SK-N-SH (cell line): Measurements from ENCODE around the gene PARVG. TPM values are rescaled to one million over a fixed set of nuclear protein-coding genes. Genes with fewer than 3 reads are reported as not detected.

Experiments used
- CTCF ChIA-PET: fragments of 300-600, 350-600 bp; formaldehyde crosslinking; extraction: SDS; loops from one replicate; lab custom pipeline; 2021; lab: Yijun Ruan, JAX
- POLR2A ChIA-PET: fragments of 350-600 bp; sonication (Branson Sonifier 250); formaldehyde crosslinking; extraction: SDS; loops from one replicate; lab custom pipeline; 2020; ENCODE audit warnings: antibody characterized with exemption, inconsistent platforms; lab: Yijun Ruan, JAX
- DNase-seq: peaks from one replicate; pipeline ENCODE4 v3.0.0; 2012
- H2AFZ ChIP-seq: fragments of 200-600 bp; sonication (generic); 2 replicates; pipeline ENCODE4 v1.8.1; 2016; ENCODE audit warnings: antibody characterized with exemption, mild to moderate bottlenecking, low read depth
- H3F3A ChIP-seq: fragments of 200-600 bp; sonication (generic); replicated peaks from 2 replicates; pipeline ENCODE3; 2016; ENCODE audit warnings: antibody characterized with exemption, mild to moderate bottlenecking; ENCODE audit not compliant: insufficient read depth
- H3K27ac ChIP-seq, 2 experiments: fragments of 200-500 bp in 1 of 2; fragments of 200-600 bp in 1 of 2; sonication (Bioruptor generic) in 1 of 2; sonication (generic), shearing (Covaris generic) in 1 of 2; 2 replicates each; pipeline versions ENCODE4 v1.5.1 to v1.6.1; 2014 to 2016; ENCODE audit warnings: low read depth in 2 of 2, inconsistent platforms in 1 of 2, low read length in 1 of 2, mild to moderate bottlenecking in 1 of 2, mixed read lengths in 1 of 2
- H3K27me3 ChIP-seq: fragments of 200-600 bp; sonication (generic), shearing (Covaris generic); 2 replicates; pipeline ENCODE4 v1.6.1; 2016; ENCODE audit warnings: mixed run types; ENCODE audit not compliant: insufficient read depth
- H3K36me3 ChIP-seq, 2 experiments: fragments of 200-500 bp in 1 of 2; fragments of 200-600 bp in 1 of 2; sonication (Bioruptor generic) in 1 of 2; sonication (generic) in 1 of 2; replicated peaks in 1 of 2; 2 replicates each; pipeline versions ENCODE3 to v1.5.1; 2014 to 2016; ENCODE audit warnings: low read length in 1 of 2, mild to moderate bottlenecking in 1 of 2; ENCODE audit not compliant: insufficient read depth in 2 of 2, control insufficient read depth in 1 of 2
- H3K4me1 ChIP-seq, 2 experiments: fragments of 200-500 bp in 1 of 2; fragments of 200-600 bp in 1 of 2; sonication (Bioruptor generic) in 1 of 2; sonication (generic), shearing (Covaris generic) in 1 of 2; 2 replicates each; pipeline versions ENCODE4 v1.5.1 to v1.6.1; 2014 to 2016; ENCODE audit warnings: low read depth in 1 of 2, low read length in 1 of 2, mixed run types in 1 of 2; ENCODE audit not compliant: insufficient read depth in 2 of 2, control insufficient read depth in 1 of 2
- H3K4me2 ChIP-seq: fragments of 200-600 bp; sonication (generic), shearing (Covaris generic); 2 replicates; pipeline ENCODE4 v1.6.1; 2017; ENCODE audit warnings: mixed run types
- H3K4me3 ChIP-seq, 2 experiments: fragments of 200-500 bp in 1 of 2; fragments of 200-600 bp in 1 of 2; sonication (Bioruptor generic) in 1 of 2; sonication (generic), shearing (Covaris generic) in 1 of 2; 2 replicates each; pipeline versions ENCODE4 v1.5.1 to v1.8.1; 2014 to 2016; ENCODE audit warnings: low read depth in 2 of 2, inconsistent platforms in 1 of 2, low read length in 1 of 2, mild to moderate bottlenecking in 1 of 2, mixed read lengths in 1 of 2, moderate library complexity in 1 of 2
- H3K79me2 ChIP-seq: fragments of 200-600 bp; sonication (generic); 2 replicates; pipeline ENCODE4 v1.8.1; 2017; ENCODE audit warnings: mild to moderate bottlenecking; ENCODE audit not compliant: insufficient read depth
- H3K9ac ChIP-seq: fragments of 200-600 bp; sonication (generic); 2 replicates; pipeline ENCODE4 v1.6.1; 2017; ENCODE audit warnings: mixed run types
- H3K9me2 ChIP-seq: fragments of 200-600 bp; sonication (generic); 2 replicates; pipeline ENCODE4 v1.6.1; 2017; ENCODE audit warnings: mixed run types
- H3K9me3 ChIP-seq: fragments of 200-600 bp; sonication (generic); 2 replicates; pipeline ENCODE4 v1.6.1; 2017; ENCODE audit warnings: mixed run types, mild to moderate bottlenecking, moderate library complexity
- H4K20me1 ChIP-seq: fragments of 200-600 bp; sonication (generic); 2 replicates; pipeline ENCODE4 v1.6.1; 2017; ENCODE audit warnings: mild to moderate bottlenecking, mixed run types; ENCODE audit not compliant: insufficient read depth
- EP300 ChIP-seq, 2 experiments: IDR thresholded peaks; 2 replicates each; pipeline versions ENCODE4 v1.4.0 to v1.6.1; 2012; ENCODE audit warnings: borderline replicate concordance in 1 of 2, low read depth in 1 of 2, low read length in 1 of 2
- FOXJ3 ChIP-seq: sonication (generic); formaldehyde crosslinking; IDR thresholded peaks from 2 replicates; pipeline ENCODE4 v1.5.1; 2020; ENCODE audit warnings: mild to moderate bottlenecking, missing genetic modification reagents
- JUND ChIP-seq: IDR thresholded peaks from 2 replicates; pipeline ENCODE4 v1.4.0; 2012
- RCOR1 ChIP-seq: fragments of 150-350 bp; IDR thresholded peaks from 2 replicates; pipeline ENCODE4 v1.6.1; 2017; ENCODE audit warnings: antibody characterized with exemption, low read length
- SMC3 ChIP-seq: IDR thresholded peaks from 2 replicates; pipeline ENCODE4 v1.6.1; 2012; ENCODE audit warnings: low read depth, low read length, improper control_type of control experiment
- TAF1 ChIP-seq: IDR thresholded peaks from 2 replicates; pipeline ENCODE4 v1.6.1; 2012; ENCODE audit warnings: low read depth, mild to moderate bottlenecking, low read length, moderate library complexity, borderline replicate concordance
- WGBS: methylation state at CpG from one replicate; pipeline ENCODE4 v1.1.6; 2017; ENCODE audit warnings: low lambda C conversion rate; 5-methylcytosine and 5-hydroxymethylcytosine counted together
- polyA plus RNA-seq, 3 experiments: library from polyadenylated mRNA; depleted of rRNA; stranded (reverse); fragments of >200 nt; gene quantifications; 2 replicates each; pipeline ENCODE4 v1.2.3, GENCODE V29; 2012
- TF ChIP-seq, protein P1 (sequence below): IDR thresholded peaks from 2 replicates; pipeline ENCODE4 v1.4.0; 2012; ENCODE audit warnings: low read depth, borderline replicate concordance
- TF ChIP-seq, protein P2 (sequence below): fragments of 200-600 bp; sonication (generic); IDR thresholded peaks from 2 replicates; pipeline ENCODE4 v1.6.1; 2017; ENCODE audit warnings: antibody characterized with exemption, mild to moderate bottlenecking, moderate library complexity

Gene PARVG
- polyA plus RNA-seq, 1 of the 3 experiments (the other 2 are of a cell fraction) = 0.05 TPM

DNA sequence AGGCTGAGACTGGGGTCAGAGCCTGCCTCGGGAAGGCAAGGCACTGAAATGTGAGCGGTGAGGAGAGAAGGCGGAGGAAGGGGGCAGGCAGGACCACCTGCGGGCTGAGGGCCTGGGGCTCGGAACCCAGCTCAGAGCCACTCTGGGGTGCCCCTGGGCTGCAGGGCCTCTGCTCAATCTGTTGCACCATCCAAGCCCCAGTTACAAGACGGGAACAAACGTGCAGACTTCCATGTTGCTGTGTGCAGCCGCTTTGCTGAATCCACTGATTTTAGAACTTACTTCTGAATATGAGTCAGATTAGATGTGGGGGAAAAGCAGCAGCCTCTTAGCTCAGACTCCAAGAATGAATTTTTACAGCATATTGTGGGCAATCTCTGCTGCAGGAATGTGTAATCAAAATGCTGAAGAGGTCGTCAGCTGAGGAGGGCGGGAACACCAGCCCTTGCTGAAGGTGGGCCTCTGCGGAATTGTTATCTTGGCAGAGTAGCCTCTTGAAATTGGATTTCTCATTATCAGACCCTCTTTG is 21.6 kb downstream of the PARVG start:
- no peak overlapping the region for H3K4me3 ChIP-seq
- H3K27me3 ChIP-seq = no peaks in the 10 kb centered on the region
- no peak for DNase-seq
- H3K79me2 ChIP-seq = no peaks in the 10 kb centered on the region
- no peak overlapping the region for H3K4me2 ChIP-seq
- no peak overlapping the region for H2AFZ ChIP-seq
- no peaks in the 10 kb centered on the region for H3K9me2 ChIP-seq
- H3K9ac ChIP-seq = no peak overlapping the region
- CTCF ChIA-PET = no interaction called here
- TF ChIP-seq, protein P1, sequence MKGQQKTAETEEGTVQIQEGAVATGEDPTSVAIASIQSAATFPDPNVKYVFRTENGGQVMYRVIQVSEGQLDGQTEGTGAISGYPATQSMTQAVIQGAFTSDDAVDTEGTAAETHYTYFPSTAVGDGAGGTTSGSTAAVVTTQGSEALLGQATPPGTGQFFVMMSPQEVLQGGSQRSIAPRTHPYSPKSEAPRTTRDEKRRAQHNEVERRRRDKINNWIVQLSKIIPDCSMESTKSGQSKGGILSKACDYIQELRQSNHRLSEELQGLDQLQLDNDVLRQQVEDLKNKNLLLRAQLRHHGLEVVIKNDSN = no peak
- TF ChIP-seq SMC3 (no peak), TAF1 (no peak), FOXJ3 (CRISPR knock-in tag) (no peak)
- H3K4me1 ChIP-seq = peaks cover 0 to 22% of the 10 kb centered on the region in 2 experiments; a peak in 1 of 4 replicates
- H3K27ac ChIP-seq = no peak overlapping the region
- no peaks in the 10 kb centered on the region for H3K9me3 ChIP-seq
- H4K20me1 ChIP-seq = no peaks in the 10 kb centered on the region
- WGBS = 66% methylated on average over 9 of the region's 11 CpGs
- no peaks in the 10 kb centered on the region for H3F3A ChIP-seq
- POLR2A ChIA-PET = no interaction called here
- no peaks in the 10 kb centered on the region for H3K36me3 ChIP-seq

DNA sequence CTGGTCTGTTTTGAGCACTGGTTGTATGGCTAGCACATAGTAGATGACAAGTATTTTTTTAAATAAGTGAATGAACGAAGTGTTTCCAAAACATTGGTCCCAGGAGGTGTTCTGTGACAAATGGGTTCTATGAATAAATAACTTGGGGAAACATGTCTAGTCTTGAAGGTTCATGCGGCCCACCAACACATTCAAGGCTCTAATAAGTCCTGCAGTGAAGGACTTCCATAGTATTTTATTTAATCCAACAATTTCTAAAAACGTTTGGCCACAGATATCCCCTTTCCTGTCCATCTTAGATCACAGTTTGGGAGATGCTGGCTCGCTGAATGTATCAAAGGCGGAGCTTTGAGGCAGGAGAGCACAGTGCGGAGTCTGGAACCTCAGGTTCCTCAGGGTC is 22.5 kb downstream of the PARVG start:
- TF ChIP-seq EP300 (IDR thresholded peaks at IDR 0.05; ENCODE audit: borderline replicate concordance in 1 of 2, low read depth in 1 of 2, low read length in 1 of 2) = no peak
- no peak for TF ChIP-seq RCOR1
- no peak for TF ChIP-seq FOXJ3 (CRISPR knock-in tag)
- TF ChIP-seq JUND = no peak
- TF ChIP-seq, protein P2, sequence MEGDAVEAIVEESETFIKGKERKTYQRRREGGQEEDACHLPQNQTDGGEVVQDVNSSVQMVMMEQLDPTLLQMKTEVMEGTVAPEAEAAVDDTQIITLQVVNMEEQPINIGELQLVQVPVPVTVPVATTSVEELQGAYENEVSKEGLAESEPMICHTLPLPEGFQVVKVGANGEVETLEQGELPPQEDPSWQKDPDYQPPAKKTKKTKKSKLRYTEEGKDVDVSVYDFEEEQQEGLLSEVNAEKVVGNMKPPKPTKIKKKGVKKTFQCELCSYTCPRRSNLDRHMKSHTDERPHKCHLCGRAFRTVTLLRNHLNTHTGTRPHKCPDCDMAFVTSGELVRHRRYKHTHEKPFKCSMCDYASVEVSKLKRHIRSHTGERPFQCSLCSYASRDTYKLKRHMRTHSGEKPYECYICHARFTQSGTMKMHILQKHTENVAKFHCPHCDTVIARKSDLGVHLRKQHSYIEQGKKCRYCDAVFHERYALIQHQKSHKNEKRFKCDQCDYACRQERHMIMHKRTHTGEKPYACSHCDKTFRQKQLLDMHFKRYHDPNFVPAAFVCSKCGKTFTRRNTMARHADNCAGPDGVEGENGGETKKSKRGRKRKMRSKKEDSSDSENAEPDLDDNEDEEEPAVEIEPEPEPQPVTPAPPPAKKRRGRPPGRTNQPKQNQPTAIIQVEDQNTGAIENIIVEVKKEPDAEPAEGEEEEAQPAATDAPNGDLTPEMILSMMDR = no peak
- TF ChIP-seq, all 33 proteins: peak for 0
- H2AFZ ChIP-seq = no peak overlapping the region
- no peaks in the 10 kb centered on the region for H3K9me2 ChIP-seq
- ChIA-PET POLR2A (no interaction called here), CTCF (no interaction called here)
- H3F3A ChIP-seq = no peaks in the 10 kb centered on the region
- H3K4me1 ChIP-seq = peaks cover 0 to 22% of the 10 kb centered on the region in 2 experiments; a peak in 1 of 4 replicates
- H3K4me2 ChIP-seq = no peak overlapping the region
- DNase-seq = no peak
- H3K36me3 ChIP-seq = no peaks in the 10 kb centered on the region
- H3K79me2 ChIP-seq = no peaks in the 10 kb centered on the region
- H3K9ac ChIP-seq = no peak overlapping the region
- no peak overlapping the region for H3K27ac ChIP-seq
- WGBS = 55% methylated on average over 6 of the region's 6 CpGs
- H3K27me3 ChIP-seq = no peaks in the 10 kb centered on the region
- no peaks in the 10 kb centered on the region for H3K9me3 ChIP-seq
- no peaks in the 10 kb centered on the region for H4K20me1 ChIP-seq
- no peak overlapping the region for H3K4me3 ChIP-seq
